Measurements from ENCODE around the gene GDA.
"Not testable (repeated sequence)": the region's sequence is repeated elsewhere in the genome, so short reads cannot be mapped to it uniquely, and the experiment has no call there.

GDA gene

DNA sequence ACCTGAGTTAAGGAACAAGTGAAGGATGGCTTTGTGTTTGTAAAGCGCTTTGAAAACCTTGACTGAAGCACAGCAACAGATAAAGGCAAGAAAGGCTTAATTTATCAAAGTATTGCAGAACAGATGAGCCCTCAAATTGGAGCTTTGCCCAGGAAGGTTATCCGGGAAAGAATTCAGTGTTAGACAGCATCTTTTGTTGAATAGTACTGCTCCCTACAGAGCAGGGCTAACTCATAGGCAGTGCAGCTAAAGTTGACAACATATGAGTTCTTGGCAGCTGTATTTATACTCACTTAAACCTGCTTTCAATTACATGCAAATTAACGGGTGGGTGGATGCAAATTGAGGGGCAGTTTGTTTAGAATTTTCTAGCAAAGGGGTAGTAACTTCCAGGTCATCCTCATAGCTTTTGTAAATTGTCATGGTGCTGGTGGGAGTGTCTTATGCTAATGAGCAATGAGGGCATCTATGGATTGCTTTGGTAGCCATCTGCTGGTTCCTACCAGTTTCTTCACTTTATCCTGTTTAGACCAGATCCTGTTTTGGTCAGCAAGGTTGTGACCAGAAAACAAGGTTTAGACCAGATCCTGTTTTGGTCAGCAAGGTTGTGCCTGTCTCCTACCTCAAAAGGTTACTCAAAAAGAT lies 105.8 kb downstream of the GDA start:
- DNase-seq (ENCODE audit: low read depth): peak; percentile 31
- TF ChIP-seq, protein P1, sequence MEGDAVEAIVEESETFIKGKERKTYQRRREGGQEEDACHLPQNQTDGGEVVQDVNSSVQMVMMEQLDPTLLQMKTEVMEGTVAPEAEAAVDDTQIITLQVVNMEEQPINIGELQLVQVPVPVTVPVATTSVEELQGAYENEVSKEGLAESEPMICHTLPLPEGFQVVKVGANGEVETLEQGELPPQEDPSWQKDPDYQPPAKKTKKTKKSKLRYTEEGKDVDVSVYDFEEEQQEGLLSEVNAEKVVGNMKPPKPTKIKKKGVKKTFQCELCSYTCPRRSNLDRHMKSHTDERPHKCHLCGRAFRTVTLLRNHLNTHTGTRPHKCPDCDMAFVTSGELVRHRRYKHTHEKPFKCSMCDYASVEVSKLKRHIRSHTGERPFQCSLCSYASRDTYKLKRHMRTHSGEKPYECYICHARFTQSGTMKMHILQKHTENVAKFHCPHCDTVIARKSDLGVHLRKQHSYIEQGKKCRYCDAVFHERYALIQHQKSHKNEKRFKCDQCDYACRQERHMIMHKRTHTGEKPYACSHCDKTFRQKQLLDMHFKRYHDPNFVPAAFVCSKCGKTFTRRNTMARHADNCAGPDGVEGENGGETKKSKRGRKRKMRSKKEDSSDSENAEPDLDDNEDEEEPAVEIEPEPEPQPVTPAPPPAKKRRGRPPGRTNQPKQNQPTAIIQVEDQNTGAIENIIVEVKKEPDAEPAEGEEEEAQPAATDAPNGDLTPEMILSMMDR (conservative IDR thresholded peaks at IDR 0.05; ENCODE audit: low read depth, low read length): no peak
- H3K4me3 ChIP-seq (ENCODE audit: low read depth, low read length): no peak overlapping the region

DNA sequence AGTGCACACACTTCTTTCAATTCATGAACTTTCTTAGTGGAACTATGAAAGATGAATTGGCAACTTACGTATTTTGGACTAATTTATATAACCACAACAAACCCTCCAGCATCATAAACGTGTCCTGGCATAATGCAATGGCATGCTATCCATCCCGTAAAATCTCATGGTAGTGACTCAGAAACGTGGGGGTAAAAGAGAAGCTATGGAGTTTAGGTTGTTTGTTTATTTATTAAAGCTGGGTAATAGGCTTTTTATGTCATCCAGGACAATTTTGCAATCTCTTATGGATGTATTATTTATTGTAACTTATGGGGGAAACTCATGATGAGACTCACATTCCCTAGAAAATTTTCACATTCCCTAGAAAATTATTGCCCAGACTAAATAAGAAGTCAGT lies 106.3 kb downstream of the GDA start:
- TF ChIP-seq, protein P1 (conservative IDR thresholded peaks at IDR 0.05; ENCODE audit: low read depth, low read length): no peak
- no peak for DNase-seq (ENCODE audit: low read depth)
- no peak overlapping the region for H3K4me3 ChIP-seq (ENCODE audit: low read depth, low read length)

DNA sequence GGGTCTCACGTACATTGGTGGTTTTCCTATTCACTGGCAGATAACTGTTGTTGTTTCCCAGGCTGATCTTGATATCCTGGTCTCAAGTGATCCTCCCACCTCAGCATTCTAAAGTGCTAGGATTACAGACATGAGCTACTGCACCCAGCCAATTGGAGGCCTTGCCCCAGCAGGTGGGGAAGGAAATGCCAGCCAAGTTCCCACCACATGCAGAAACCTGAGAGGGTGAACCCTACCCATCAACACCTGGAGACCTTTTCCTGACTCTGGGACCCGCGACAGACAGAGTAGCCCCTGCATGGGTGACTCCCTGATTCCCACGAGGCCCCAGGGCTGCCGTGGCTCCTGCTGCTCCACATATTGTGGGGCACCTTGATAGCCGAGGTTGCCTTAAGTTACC lies 107.7 kb downstream of the GDA start:
- TF ChIP-seq, protein P1 (conservative IDR thresholded peaks at IDR 0.05; ENCODE audit: low read depth, low read length): no peak
- DNase-seq (ENCODE audit: low read depth): no peak
- no peak overlapping the region for H3K4me3 ChIP-seq (ENCODE audit: low read depth, low read length)

DNA sequence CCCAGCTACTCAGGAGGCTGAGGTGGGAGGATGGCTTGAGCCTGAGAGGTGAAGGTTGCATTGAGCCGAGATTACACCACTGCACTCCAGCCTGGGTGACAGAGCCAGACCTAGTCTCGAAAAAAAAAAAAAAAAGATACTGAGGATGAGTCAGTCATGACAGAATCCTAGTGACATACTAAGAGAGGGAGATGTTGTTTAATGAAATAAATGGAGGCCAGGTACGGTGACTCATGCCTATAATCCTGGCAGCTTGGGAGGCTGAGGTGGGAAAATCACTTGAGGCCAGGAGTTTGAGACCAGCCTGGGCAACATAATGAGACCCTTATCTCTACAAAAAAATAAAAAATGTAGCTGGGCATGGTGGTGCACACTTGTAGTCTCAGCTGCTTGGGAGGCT lies 108.6 kb downstream of the GDA start:
- H3K4me3 ChIP-seq (ENCODE audit: low read depth, low read length): no peak overlapping the region
- TF ChIP-seq, protein P1 (conservative IDR thresholded peaks at IDR 0.05; ENCODE audit: low read depth, low read length): no peak
- DNase-seq (ENCODE audit: low read depth): no peak

DNA sequence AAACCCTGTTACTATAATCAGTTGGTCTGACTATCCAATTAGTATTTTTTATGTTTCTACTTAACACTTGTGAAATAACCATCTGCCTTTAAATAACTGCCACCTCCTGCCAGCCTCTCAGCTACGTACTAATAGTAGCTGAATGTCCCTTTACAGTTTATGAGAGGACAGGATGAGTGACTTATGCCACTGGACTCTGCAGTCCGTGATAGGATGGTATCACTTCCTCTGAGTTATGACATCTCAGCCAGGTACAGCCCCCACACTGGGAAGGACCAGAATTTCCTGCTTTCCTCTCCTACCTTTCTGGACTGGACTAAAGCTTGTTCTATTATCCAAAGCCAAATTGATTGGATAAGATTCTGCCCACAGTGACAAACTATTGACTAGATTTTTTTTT lies 112.8 kb downstream of the GDA start:
- TF ChIP-seq, protein P1 (conservative IDR thresholded peaks at IDR 0.05; ENCODE audit: low read depth, low read length): no peak
- no peak overlapping the region for H3K4me3 ChIP-seq (ENCODE audit: low read depth, low read length)
- DNase-seq (ENCODE audit: low read depth): no peak

DNA sequence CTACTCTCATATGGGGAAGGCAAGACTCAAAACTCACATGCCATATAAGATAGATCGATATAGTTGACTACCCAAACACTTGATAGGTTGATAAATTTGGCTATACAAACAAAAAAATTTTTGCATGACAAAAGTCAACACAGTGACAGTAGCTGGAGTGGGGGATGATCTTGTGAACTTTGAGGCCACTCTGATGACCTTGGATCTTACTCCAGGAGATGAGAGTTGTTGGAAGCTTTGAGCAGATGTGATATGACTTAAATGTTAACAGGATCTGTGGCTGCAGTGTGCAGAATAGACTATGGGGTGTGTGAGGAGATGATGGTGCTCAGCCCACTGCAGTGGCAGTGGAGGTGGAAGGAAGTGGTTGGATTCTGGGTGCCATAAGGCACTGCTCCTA lies 114.3 kb downstream of the GDA start:
- TF ChIP-seq, protein P1 (conservative IDR thresholded peaks at IDR 0.05; ENCODE audit: low read depth, low read length): no peak
- no peak overlapping the region for H3K4me3 ChIP-seq (ENCODE audit: low read depth, low read length)
- no peak for DNase-seq (ENCODE audit: low read depth)

DNA sequence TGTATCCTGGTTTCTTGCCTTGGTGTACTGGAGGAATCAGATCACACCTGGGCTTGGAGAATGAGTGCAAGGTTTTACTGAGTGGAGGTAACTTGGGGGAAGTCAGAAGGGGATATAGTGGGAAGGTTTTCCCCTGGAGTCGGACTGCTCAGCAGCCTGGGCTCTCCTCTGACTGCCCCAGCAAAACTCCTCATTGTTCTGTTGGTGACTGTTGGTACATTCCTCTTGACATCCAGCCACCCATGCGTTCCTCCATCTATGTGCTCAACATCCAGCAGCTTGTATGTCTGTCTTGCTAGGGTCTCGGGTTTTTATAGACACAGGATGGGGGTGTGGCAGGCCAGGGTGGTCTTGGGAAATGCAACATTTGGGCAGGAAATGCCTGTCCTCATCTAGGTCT lies 119.7 kb downstream of the GDA start:
- H3K4me3 ChIP-seq (ENCODE audit: low read depth, low read length): no peak overlapping the region
- TF ChIP-seq, protein P1 (conservative IDR thresholded peaks at IDR 0.05; ENCODE audit: low read depth, low read length): no peak
- DNase-seq (ENCODE audit: low read depth): no peak

DNA sequence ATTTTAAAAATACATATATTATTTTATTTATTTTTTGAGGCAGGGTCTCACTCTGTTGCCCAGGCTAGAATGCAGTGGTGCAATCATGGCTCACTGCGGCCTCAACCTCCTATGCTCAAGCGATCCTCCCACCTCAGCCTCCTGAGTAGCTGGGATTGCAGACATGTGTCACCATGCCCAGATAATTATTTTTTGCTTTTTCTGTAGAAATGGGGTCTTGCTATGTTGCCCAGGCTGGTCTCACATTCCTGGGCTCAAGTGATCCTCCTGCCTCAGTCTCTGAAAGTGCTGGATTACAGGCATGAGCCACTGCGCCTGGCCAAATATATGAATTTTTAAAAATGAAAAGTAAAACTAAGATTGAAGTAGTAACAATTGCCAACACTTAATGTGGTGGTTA lies 121.1 kb downstream of the GDA start:
- not testable (repeated sequence) for H3K4me3 ChIP-seq (ENCODE audit: low read depth, low read length); DNase-seq (ENCODE audit: low read depth)
